Endothelial cell of umbilical vein (primary cell): ENCODE results near the gene AHI1. TPM values are rescaled to one million over a fixed set of nuclear protein-coding genes. Genes with fewer than 3 reads are reported as not detected.
A peak's percentile ranks its signal among the peaks of the same experiment; 100 is the strongest.

ENCODE experiments used
- BruUV-seq: library from RNA; stranded (reverse); fragments of 400-500 nt; replicated peaks from 2 replicates; lab custom pipeline; 2021; lab: Mats Ljungman, UMichigan
- CTCF ChIA-PET: fragments of 300-600, 350-600 bp; sonication (Branson Sonifier 250); formaldehyde crosslinking; loops from one replicate; lab custom pipeline; 2021; ENCODE audit warnings: antibody characterized with exemption, inconsistent platforms; lab: Charles Lee
- POLR2A ChIA-PET: fragments of 300-600, 350-600 bp; sonication (Branson Sonifier 250); formaldehyde crosslinking; loops from one replicate; lab custom pipeline; 2021; ENCODE audit warnings: antibody characterized with exemption, inconsistent platforms; lab: Charles Lee
- DNase-seq: peaks from one replicate; pipeline ENCODE4 v3.0.0-alpha.2; 2011; ENCODE audit warnings: low read depth, low spot score
- FAIRE-seq: peaks from 2 replicates; lab custom pipeline; 2011; peaks lifted over from hg19 to GRCh38; lab: Jason Lieb, UNC
- H2AFZ ChIP-seq: 2 replicates; pipeline ENCODE4 v1.6.0; 2012; ENCODE audit warnings: low read depth, low read length, control low read depth, inconsistent platforms
- H3K27ac ChIP-seq: 2 replicates; pipeline ENCODE4 v1.5.1; 2011; ENCODE audit warnings: low read depth, mild to moderate bottlenecking, control low read depth, low read length, moderate library complexity; ENCODE audit not compliant: insufficient read depth
- H3K27me3 ChIP-seq, 2 experiments: 2 replicates each; pipeline versions ENCODE4 v1.6.0 to v1.6.1; 2011; ENCODE audit warnings: low read length in 2 of 2, mixed read lengths in 1 of 2; ENCODE audit not compliant: control insufficient read depth in 2 of 2, insufficient read depth in 2 of 2
- H3K36me3 ChIP-seq, 2 experiments: 2 replicates in 1 of 2; 3 replicates in 1 of 2; pipeline ENCODE4 v1.5.1; 2011; ENCODE audit warnings: low read length in 2 of 2, mild to moderate bottlenecking in 1 of 2, moderate library complexity in 1 of 2; ENCODE audit not compliant: control insufficient read depth in 2 of 2, insufficient read depth in 2 of 2; ENCODE audit errors: extremely low read depth in 1 of 2
- H3K4me1 ChIP-seq: 3 replicates; pipeline ENCODE4 v1.5.1; 2011; ENCODE audit warnings: mild to moderate bottlenecking, low read length; ENCODE audit not compliant: control insufficient read depth, insufficient read depth; ENCODE audit errors: extremely low read depth
- H3K4me2 ChIP-seq: 2 replicates; pipeline ENCODE4 v1.6.1; 2011; ENCODE audit warnings: low read length, control low read depth, mixed read lengths; ENCODE audit not compliant: insufficient read depth
- H3K4me3 ChIP-seq, 3 experiments: fragments of 200-600 bp in 1 of 3; sonication (generic), shearing (Covaris generic) in 1 of 3; replicated peaks in 1 of 3; 2 replicates each; pipeline ENCODE4 v1.5.1; 2011 to 2016; ENCODE audit warnings: control low read depth in 3 of 3, low read length in 3 of 3, mild to moderate bottlenecking in 2 of 3, inconsistent platforms in 1 of 3, low read depth in 1 of 3, moderate library complexity in 1 of 3; ENCODE audit not compliant: insufficient read depth in 1 of 3
- H3K79me2 ChIP-seq: 2 replicates; pipeline ENCODE4 v1.6.0; 2012; ENCODE audit warnings: low read length, inconsistent platforms; ENCODE audit not compliant: control insufficient read depth, insufficient read depth
- H3K9ac ChIP-seq: replicated peaks from 2 replicates; pipeline ENCODE3; 2011; ENCODE audit warnings: low read length, control low read depth; ENCODE audit not compliant: insufficient read depth; ENCODE audit errors: extremely low read depth
- H3K9me1 ChIP-seq: replicated peaks from 3 replicates; pipeline ENCODE4 v1.6.0; 2011; ENCODE audit warnings: mild to moderate bottlenecking, low read length; ENCODE audit not compliant: control insufficient read depth, insufficient read depth; ENCODE audit errors: extremely low read depth
- H3K9me3 ChIP-seq: replicated peaks from 2 replicates; pipeline ENCODE4 v1.5.1; 2012; ENCODE audit warnings: low read length, inconsistent platforms; ENCODE audit not compliant: control insufficient read depth, insufficient read depth
- H4K20me1 ChIP-seq: replicated peaks from 2 replicates; pipeline ENCODE3; 2011; ENCODE audit warnings: mild to moderate bottlenecking, low read length; ENCODE audit not compliant: control insufficient read depth, insufficient read depth; ENCODE audit errors: extremely low read depth
- EZH2 ChIP-seq: IDR thresholded peaks from 2 replicates; pipeline ENCODE4 v1.6.1; 2012; ENCODE audit warnings: borderline replicate concordance, low read depth, mild to moderate bottlenecking, moderate library complexity, low read length, inconsistent platforms; ENCODE audit not compliant: severe bottlenecking
- GATA2 ChIP-seq: IDR thresholded peaks from 2 replicates; pipeline ENCODE4 v1.7.0; 2011; ENCODE audit warnings: low read depth, mild to moderate bottlenecking, moderate library complexity, mixed read lengths, low read length; ENCODE audit not compliant: insufficient read length, insufficient read depth
- MYC ChIP-seq: IDR thresholded peaks from one replicate; pipeline ENCODE4 v1.6.1; 2011; ENCODE audit warnings: mild to moderate bottlenecking, low read depth, low read length
- POLR2AphosphoS5 ChIP-seq: IDR thresholded peaks from 2 replicates; pipeline ENCODE4 v1.6.1; 2012; ENCODE audit warnings: low read depth, mild to moderate bottlenecking, control low read depth, low read length, moderate library complexity; ENCODE audit not compliant: insufficient read depth
- dilution Hi-C: fragments of 300-500 bp; cut with MboI; formaldehyde crosslinking; loops from one replicate; pipeline ENCODE4 v1.15.0; 2019; ENCODE audit warnings: low sequenced_read_pairs; ENCODE audit not compliant: extremely low pct_ligation_motif_present
- intact Hi-C: fragments of 100-400 bp; cut with micrococcal nuclease; formaldehyde crosslinking; loops from one replicate; pipeline ENCODE4 v1.10.0; 2022
- polyA plus RNA-seq, 4 experiments: library from polyadenylated mRNA; depleted of rRNA in 3 of 4; stranded (reverse) in 3 of 4; unstranded in 1 of 4; fragments of >200 nt; gene quantifications; 2 replicates each; pipeline versions ENCODE4 v1.2.1 to v1.2.3, GENCODE V29; 2011 to 2012; ENCODE audit warnings: missing spikeins in 1 of 4
- total RNA-seq: library from RNA; stranded (reverse); gene quantifications from 2 replicates; pipeline ENCODE4 v1.2.3, GENCODE V29; 2021

Gene AHI1
- total and polyA plus RNA-seq, 2 donors (not counting 3 experiments of a cell fraction or from before 2014, with no cell fraction given), result 5.1 to 20.7 TPM

- H3K79me2 ChIP-seq, result no peaks in the 10 kb centered on the region
- H3K9me1 ChIP-seq, result no peaks in the 10 kb centered on the region
- H3K4me2 ChIP-seq, result no peak overlapping the region
- dilution Hi-C loops (no loop called here), intact Hi-C loops (loop anchor here (10.0 kb wide), 1 partner anchor 115 kb away; no protein-coding TSS in a partner anchor)
- no peak overlapping the region for H2AFZ ChIP-seq
- no peak overlapping the region for H3K27ac ChIP-seq
- no peaks in the 10 kb centered on the region for H3K36me3 ChIP-seq
- peaks cover 17% of the 10 kb centered on the region for H3K4me1 ChIP-seq
- ChIA-PET CTCF (no interaction called here), POLR2A (no interaction called here)
- TF ChIP-seq GATA2, result no peak
- TF ChIP-seq POLR2AphosphoS5, result no peak
- H3K9me3 ChIP-seq, result no peaks in the 10 kb centered on the region
- BruUV-seq, result no TSS peak
- FAIRE-seq (no peak), DNase-seq (no peak)
- no peak overlapping the region for H3K4me3 ChIP-seq
- no peak overlapping the region for H3K9ac ChIP-seq
- H3K27me3 ChIP-seq, result no peaks in the 10 kb centered on the region
- H4K20me1 ChIP-seq, result no peaks in the 10 kb centered on the region
These were observed 207.7 kb downstream of the AHI1 start for GRCh38 chr6:135289816-135290215.

GRCh38 chr6:135286962-135287538 lies 210.5 kb downstream of the AHI1 start:
- H4K20me1 ChIP-seq, result no peaks in the 10 kb centered on the region
- POLR2A ChIA-PET, result no interaction called here
- peak overlapping the region; percentile 26 for H2AFZ ChIP-seq
- H3K36me3 ChIP-seq, result no peaks in the 10 kb centered on the region
- no peak overlapping the region for H3K9ac ChIP-seq
- dilution Hi-C loops, result no loop called here
- TF ChIP-seq GATA2, result peak; percentile 76
- no peak for TF ChIP-seq MYC
- no peak for TF ChIP-seq EZH2
- FAIRE-seq (no peak), DNase-seq (no peak)
- no peaks in the 10 kb centered on the region for H3K27me3 ChIP-seq
- H3K79me2 ChIP-seq, result no peaks in the 10 kb centered on the region
- H3K27ac ChIP-seq, result no peak overlapping the region
- no peak overlapping the region for H3K4me3 ChIP-seq
- intact Hi-C loops, result no loop called here
- no peaks in the 10 kb centered on the region for H3K9me1 ChIP-seq
- CTCF ChIA-PET, result no interaction called here
- no TSS peak for BruUV-seq
- peaks cover 17% of the 10 kb centered on the region for H3K4me1 ChIP-seq
- no peak overlapping the region for H3K4me2 ChIP-seq
- no peaks in the 10 kb centered on the region for H3K9me3 ChIP-seq
